Activated T-helper 2 cell treated with anti-CD3 and anti-CD28 coated beads, Interferon-gamma antibody, Interleukin-2, Interleukin-4, amounts not matched to agents 10 μg/mL and 5 μg/mL and 100 μg/mL, durations not matched to agents 14 hours and 24 hours and 36 hours (primary cell): ENCODE data around the gene SH2D3C. TPM values are rescaled to one million over a fixed set of nuclear protein-coding genes. Genes with fewer than 3 reads are reported as not detected.

Experiments used
- DNase-seq: peaks from one replicate; pipeline ENCODE4 v3.0.0; 2021; ENCODE audit warnings: low spot score
- H3K27ac Mint-ChIP-seq: one replicate; pipeline ENCODE4 v1.8.0; 2021; ENCODE audit warnings: mixed read lengths
- H3K27me3 Mint-ChIP-seq: one replicate; pipeline ENCODE4 v1.8.0; 2021; ENCODE audit warnings: low read depth, mixed read lengths
- H3K36me3 Mint-ChIP-seq: one replicate; pipeline ENCODE4 v1.8.0; 2021; ENCODE audit warnings: low read depth, mixed read lengths
- H3K4me1 Mint-ChIP-seq: one replicate; pipeline ENCODE4 v1.8.0; 2021; ENCODE audit warnings: low read depth, mixed read lengths
- H3K4me3 Mint-ChIP-seq: one replicate; pipeline ENCODE4 v1.8.0; 2021; ENCODE audit warnings: low read depth, mild to moderate bottlenecking, moderate library complexity, mixed read lengths
- H3K9me3 Mint-ChIP-seq: one replicate; pipeline ENCODE4 v1.8.0; 2021; ENCODE audit warnings: mixed read lengths
- intact Hi-C: fragments of 100-400 bp; cut with micrococcal nuclease; formaldehyde crosslinking; loops from one replicate; pipeline ENCODE4 v1.15.1; 2023
- total RNA-seq: library from RNA; stranded (reverse); gene quantifications from 2 replicates; pipeline ENCODE4 v1.2.3, GENCODE V29; 2022

Gene SH2D3C
- total RNA-seq, 1 donor from 2014 or later, result 23.6 TPM

DNA sequence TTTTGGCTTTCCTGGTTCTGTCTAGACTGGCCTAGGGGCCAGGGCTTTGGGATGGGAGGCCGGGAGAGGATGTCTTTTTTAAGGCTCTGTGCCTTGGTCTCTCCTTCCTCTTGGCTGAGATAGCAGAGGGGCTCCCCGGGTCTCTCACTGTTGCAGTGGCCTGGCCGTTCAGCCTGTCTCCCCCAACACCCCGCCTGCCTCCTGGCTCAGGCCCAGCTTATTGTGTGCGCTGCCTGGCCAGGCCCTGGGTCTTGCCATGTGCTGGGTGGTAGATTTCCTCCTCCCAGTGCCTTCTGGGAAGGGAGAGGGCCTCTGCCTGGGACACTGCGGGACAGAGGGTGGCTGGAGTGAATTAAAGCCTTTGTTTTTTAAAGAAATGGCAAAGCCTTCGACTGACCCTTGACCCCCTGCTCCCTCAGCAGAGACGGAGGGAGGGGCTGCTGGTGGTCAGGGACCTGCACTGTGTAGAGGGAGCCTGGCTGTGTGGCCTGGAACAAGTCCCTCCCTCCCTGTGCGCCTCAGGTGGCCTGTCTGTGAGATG lies 35.3 kb upstream of the SH2D3C start:
- intact Hi-C loops, result no loop called here
- Mint-ChIP-seq H3K9me3 (no peaks in the 10 kb centered on the region), H3K4me1 (no peaks in the 10 kb centered on the region), H3K36me3 (peaks cover 59% of the 10 kb centered on the region), H3K27me3 (no peaks in the 10 kb centered on the region), H3K4me3 (no peak overlapping the region), H3K27ac (no peak overlapping the region)
- no peak for DNase-seq

GRCh38 chr9:127812936-127813675 lies 34.6 kb upstream of the SH2D3C start:
- intact Hi-C loops, result no loop called here
- no peaks in the 10 kb centered on the region for H3K4me1 Mint-ChIP-seq

GRCh38 chr9:127812011-127812410 lies 33.5 kb upstream of the SH2D3C start:
- Mint-ChIP-seq H3K9me3 (no peaks in the 10 kb centered on the region), H3K36me3 (peaks cover 55% of the 10 kb centered on the region), H3K27ac (no peak overlapping the region), H3K4me1 (no peaks in the 10 kb centered on the region), H3K27me3 (no peaks in the 10 kb centered on the region), H3K4me3 (no peak overlapping the region)
- DNase-seq, result no peak
- intact Hi-C loops, result no loop called here

More at GRCh38 chr9:127812936-127813675, 34.6 kb upstream of the SH2D3C start:
- no peak for DNase-seq
- H3K4me3 Mint-ChIP-seq, result no peak overlapping the region
- H3K27ac Mint-ChIP-seq, result no peak overlapping the region
- H3K27me3 Mint-ChIP-seq, result no peaks in the 10 kb centered on the region
- H3K9me3 Mint-ChIP-seq, result no peaks in the 10 kb centered on the region
- peaks cover 55% of the 10 kb centered on the region for H3K36me3 Mint-ChIP-seq

GRCh38 chr9:127810378-127811187 lies 32.1 kb upstream of the SH2D3C start:
- Mint-ChIP-seq H3K4me1 (peaks cover 2% of the 10 kb centered on the region), H3K4me3 (no peak overlapping the region), H3K27me3 (no peaks in the 10 kb centered on the region), H3K9me3 (no peaks in the 10 kb centered on the region), H3K36me3 (peaks cover 63% of the 10 kb centered on the region), H3K27ac (no peak overlapping the region)
- no peak for DNase-seq
- intact Hi-C loops, result no loop called here

- intact Hi-C loops, result no loop called here
- Mint-ChIP-seq H3K9me3 (no peaks in the 10 kb centered on the region), H3K4me3 (no peak overlapping the region), H3K27ac (no peak overlapping the region), H3K36me3 (peaks cover 68% of the 10 kb centered on the region), H3K4me1 (peaks cover 3% of the 10 kb centered on the region), H3K27me3 (no peaks in the 10 kb centered on the region)
- no peak for DNase-seq
Observed at GRCh38 chr9:127809540-127810377, 31.3 kb upstream of the SH2D3C start.

DNA sequence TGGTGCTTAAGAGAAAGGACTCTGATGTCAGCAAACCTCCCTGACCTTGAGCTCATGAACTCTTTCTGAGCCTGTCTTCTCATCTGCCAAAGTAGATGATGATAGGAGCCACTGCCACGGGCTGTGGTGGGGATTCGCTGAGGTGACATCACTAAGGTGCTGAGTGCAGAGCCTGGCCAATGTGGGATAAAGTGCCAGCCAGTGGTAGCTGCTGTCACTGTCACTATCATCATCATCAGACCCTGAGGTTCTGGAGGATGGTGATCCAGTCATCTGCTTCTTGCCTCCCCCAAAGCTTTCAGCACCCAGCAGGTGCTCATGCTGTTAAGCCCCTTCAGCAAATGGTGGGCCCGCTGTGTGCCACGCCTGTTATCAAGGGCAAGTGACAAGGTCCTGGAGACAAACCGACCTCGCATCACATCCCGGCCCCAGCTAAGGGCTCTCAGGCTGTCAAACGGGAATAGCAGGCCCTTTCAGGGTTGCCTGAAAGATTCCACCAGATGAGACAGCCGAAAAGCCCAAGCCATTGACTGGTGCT lies 30.6 kb upstream of the SH2D3C start:
- no peak overlapping the region for H3K27ac Mint-ChIP-seq
- H3K9me3 Mint-ChIP-seq, result no peaks in the 10 kb centered on the region
- H3K27me3 Mint-ChIP-seq, result no peaks in the 10 kb centered on the region
- no peak overlapping the region for H3K4me3 Mint-ChIP-seq
- H3K36me3 Mint-ChIP-seq, result peaks cover 73% of the 10 kb centered on the region
- intact Hi-C loops, result no loop called here
- no peak for DNase-seq
- peaks cover 7% of the 10 kb centered on the region for H3K4me1 Mint-ChIP-seq

- H3K27me3 Mint-ChIP-seq, result no peaks in the 10 kb centered on the region
- no peak overlapping the region for H3K27ac Mint-ChIP-seq
- no peak for DNase-seq
- peaks cover 72% of the 10 kb centered on the region for H3K36me3 Mint-ChIP-seq
- no peaks in the 10 kb centered on the region for H3K9me3 Mint-ChIP-seq
- no peak overlapping the region for H3K4me3 Mint-ChIP-seq
- intact Hi-C loops, result no loop called here
- H3K4me1 Mint-ChIP-seq, result peaks cover 12% of the 10 kb centered on the region
Observed at GRCh38 chr9:127808347-127809001, 30.0 kb upstream of the SH2D3C start.

GRCh38 chr9:127806871-127807270 lies 28.4 kb upstream of the SH2D3C start:
- Mint-ChIP-seq H3K4me3 (no peak overlapping the region), H3K36me3 (peaks cover 64% of the 10 kb centered on the region), H3K27me3 (no peaks in the 10 kb centered on the region), H3K4me1 (peaks cover 19% of the 10 kb centered on the region), H3K27ac (no peak overlapping the region), H3K9me3 (no peaks in the 10 kb centered on the region)
- intact Hi-C loops, result no loop called here
- DNase-seq, result no peak

DNA sequence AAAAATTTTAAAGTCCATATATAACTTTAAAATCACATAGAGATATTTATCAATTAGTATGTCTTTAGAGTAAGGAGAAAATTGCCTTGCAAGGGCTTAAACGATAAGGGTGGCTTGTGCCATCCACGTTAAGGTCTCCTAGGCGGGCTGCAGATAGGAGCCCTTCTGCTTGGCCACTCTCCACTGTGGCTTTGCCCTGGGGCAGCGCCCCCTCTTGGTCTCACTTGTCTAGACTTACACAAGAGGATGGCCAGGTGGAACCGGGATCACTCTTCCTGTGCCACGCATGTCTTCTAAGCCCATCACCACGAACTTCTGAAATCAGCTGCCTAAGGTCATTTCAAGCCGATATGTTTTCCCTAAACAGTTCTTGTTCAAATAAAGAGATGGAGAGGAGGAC lies 27.2 kb upstream of the SH2D3C start:
- Mint-ChIP-seq H3K27me3 (no peaks in the 10 kb centered on the region), H3K27ac (no peak overlapping the region)
- DNase-seq, result no peak

DNA sequence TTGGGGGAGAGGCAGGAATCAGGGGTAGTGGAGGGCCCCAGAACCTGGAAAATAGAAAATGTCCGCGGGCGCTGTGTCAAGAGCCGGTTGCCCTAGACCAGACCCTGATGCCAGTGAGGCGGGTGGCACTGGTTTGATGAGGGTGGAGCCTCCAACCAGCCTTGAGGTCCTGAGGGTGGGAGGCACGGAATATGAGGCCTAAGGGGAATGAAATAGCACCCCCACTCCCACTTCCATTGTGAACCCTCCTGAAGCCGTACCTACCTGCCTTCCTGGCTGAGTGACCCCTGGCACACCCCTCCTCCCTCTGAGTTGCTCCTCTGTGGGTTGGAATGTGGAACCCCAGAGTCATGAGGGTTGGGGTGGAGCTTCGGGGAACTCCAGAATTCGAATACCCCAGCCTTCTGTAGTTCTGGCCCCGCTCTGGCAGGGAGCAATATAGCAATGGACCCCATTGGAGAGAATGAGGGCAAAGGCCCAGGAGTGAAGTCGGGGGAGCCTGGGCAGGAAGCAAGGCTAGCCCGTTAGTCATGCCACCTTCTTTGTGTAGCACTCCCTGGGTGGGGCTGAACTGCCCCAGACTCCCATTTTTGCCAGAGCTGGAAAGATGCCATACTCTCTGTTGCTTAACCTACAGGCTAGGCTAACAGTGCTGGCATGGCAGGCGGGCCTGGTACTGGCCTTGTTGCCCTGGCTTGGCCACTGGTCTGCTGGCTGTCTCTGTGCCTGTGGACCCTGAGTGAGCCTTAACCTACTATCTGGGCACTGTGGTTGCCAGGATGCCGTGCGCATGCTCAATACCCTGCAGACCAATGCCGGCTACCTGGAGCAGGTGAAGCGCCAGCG lies 25.3 kb upstream of the SH2D3C start:
- no peak for DNase-seq

More for the DNA sequence above, 27.2 kb upstream of the SH2D3C start:
- Mint-ChIP-seq H3K36me3 (peaks cover 58% of the 10 kb centered on the region), H3K4me3 (no peak overlapping the region), H3K4me1 (peaks cover 23% of the 10 kb centered on the region), H3K9me3 (no peaks in the 10 kb centered on the region)
- intact Hi-C loops, result no loop called here

More for the DNA sequence above, 25.3 kb upstream of the SH2D3C start:
- H3K27ac Mint-ChIP-seq, result peak overlapping the region; percentile 96
- peaks cover 23% of the 10 kb centered on the region for H3K4me1 Mint-ChIP-seq
- H3K27me3 Mint-ChIP-seq, result no peaks in the 10 kb centered on the region
- no peaks in the 10 kb centered on the region for H3K9me3 Mint-ChIP-seq
- peaks cover 44% of the 10 kb centered on the region for H3K36me3 Mint-ChIP-seq
- H3K4me3 Mint-ChIP-seq, result peak overlapping the region; percentile 96
- intact Hi-C loops, result loop anchor here (1.0 to 2.0 kb wide), 2 partner anchors 62 to 117 kb away; no protein-coding TSS in a partner anchor
